ENCODE data around the gene RIMBP2.

DNA sequence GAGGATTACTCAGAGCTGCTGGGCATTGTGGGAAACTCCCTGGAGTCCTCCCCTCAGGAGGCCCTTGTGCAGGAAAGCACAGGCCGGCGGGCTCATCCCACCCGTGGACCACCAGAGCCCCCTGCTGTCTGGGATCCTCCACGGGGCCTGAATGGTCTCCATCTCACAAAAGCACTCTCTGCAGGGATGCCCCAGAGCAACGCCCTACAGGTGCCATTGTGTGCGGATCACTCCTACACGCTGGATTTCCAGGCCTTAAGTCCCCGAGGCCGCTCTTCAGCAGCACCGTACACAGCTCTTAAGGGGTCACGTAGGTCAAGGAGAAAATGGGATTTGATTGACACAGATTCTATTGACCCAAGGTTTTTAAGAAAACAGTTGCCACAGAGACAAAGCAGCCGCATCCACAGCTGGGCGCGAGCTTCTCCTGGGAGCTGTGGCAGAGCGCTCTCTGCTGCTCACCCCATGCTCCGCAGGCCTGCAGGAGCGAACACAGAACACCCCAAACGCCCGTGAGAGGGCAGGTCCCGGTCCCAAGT lies 36.7 kb upstream of the RIMBP2 start:
- TF ChIP-seq, protein P1, sequence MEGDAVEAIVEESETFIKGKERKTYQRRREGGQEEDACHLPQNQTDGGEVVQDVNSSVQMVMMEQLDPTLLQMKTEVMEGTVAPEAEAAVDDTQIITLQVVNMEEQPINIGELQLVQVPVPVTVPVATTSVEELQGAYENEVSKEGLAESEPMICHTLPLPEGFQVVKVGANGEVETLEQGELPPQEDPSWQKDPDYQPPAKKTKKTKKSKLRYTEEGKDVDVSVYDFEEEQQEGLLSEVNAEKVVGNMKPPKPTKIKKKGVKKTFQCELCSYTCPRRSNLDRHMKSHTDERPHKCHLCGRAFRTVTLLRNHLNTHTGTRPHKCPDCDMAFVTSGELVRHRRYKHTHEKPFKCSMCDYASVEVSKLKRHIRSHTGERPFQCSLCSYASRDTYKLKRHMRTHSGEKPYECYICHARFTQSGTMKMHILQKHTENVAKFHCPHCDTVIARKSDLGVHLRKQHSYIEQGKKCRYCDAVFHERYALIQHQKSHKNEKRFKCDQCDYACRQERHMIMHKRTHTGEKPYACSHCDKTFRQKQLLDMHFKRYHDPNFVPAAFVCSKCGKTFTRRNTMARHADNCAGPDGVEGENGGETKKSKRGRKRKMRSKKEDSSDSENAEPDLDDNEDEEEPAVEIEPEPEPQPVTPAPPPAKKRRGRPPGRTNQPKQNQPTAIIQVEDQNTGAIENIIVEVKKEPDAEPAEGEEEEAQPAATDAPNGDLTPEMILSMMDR (IDR thresholded peaks at IDR 0.05; ENCODE audit: low read depth, low read length) = no peak
- TF ChIP-seq EZH2phosphoT487 (IDR thresholded peaks at IDR 0.05; ENCODE audit: low read depth) = no peak

Measured in OCI-LY3 (cell line).